Measurements from ENCODE around the gene MCUR1.
A peak's percentile ranks its signal among the peaks of the same experiment; 100 is the strongest.
"Not testable (repeated sequence)": the region's sequence is repeated elsewhere in the genome, so short reads cannot be mapped to it uniquely, and the experiment has no call there.

MCUR1 gene

DNA sequence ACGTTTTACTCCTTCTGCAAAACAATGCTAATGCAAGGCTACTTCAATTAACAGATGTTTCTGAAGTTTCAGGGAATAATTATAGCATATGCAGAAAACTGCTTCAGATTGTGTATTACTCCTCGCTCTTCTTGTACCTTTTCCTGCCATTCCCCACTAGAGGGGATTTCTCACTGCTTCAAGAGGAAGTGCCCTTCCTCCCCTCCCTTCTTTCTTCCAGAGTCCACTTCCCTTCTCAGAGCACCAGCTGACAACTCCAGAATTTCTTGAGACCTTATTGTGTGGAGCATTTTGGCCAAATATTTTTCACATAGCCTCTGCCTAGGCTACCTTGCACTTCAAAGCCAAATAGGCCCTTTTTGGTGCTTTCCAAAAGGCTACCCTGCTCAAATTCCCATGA, 12.7 kb upstream of the MCUR1 start:
- no peak for DNase-seq

DNA sequence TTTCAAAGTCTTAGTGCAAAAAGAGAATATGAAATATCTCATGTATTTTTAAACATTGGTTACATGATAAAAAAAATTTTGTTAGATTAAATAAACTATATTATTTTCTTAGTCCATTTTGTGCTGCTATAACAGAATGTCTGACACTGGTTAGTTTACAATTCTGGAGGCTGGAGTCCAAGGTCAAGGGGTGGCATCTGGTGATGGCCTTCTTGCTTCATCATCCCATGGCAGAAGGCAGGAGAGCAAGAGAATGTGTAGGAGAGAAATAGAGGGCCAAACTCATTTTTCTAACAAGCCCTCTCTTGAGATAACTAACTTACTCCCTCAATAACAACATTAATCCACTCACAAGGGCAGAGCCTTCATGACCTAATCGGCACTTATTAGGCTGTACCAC, 11.5 kb upstream of the MCUR1 start:
- no peak for DNase-seq

DNA sequence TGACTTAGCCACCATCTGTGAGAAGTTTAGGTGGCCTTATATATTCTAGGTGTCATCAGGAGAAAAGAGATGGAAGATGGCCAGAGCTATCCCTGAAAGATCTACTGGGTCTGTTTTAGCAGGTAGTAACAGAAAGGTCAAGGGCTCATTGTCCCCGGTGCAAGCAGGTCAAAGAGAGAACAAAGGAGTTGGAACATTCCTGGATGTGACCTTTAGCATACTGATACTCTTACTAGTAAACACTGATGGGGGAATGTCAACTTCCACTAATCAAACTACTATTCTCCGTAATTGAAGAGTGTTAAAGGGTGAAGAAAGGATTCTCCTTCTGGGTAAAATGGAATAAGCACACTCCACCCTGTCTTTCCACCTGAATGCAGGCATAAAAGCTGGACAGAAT, 4.0 kb upstream of the MCUR1 start:
- DNase-seq, result no peak

- DNase-seq, result no peak
Measured at GRCh38 chr6:13814938-13815575, 700 bp upstream of the MCUR1 start.

GRCh38 chr6:13813621-13814175, 659 bp downstream of the MCUR1 start:
- DNase-seq, result peak; percentile 96

- DNase-seq, result no peak
Measured at GRCh38 chr6:13813026-13813425, 1.3 kb downstream of the MCUR1 start.

GRCh38 chr6:13812359-13812642, 2.1 kb downstream of the MCUR1 start:
- no peak for DNase-seq

DNA sequence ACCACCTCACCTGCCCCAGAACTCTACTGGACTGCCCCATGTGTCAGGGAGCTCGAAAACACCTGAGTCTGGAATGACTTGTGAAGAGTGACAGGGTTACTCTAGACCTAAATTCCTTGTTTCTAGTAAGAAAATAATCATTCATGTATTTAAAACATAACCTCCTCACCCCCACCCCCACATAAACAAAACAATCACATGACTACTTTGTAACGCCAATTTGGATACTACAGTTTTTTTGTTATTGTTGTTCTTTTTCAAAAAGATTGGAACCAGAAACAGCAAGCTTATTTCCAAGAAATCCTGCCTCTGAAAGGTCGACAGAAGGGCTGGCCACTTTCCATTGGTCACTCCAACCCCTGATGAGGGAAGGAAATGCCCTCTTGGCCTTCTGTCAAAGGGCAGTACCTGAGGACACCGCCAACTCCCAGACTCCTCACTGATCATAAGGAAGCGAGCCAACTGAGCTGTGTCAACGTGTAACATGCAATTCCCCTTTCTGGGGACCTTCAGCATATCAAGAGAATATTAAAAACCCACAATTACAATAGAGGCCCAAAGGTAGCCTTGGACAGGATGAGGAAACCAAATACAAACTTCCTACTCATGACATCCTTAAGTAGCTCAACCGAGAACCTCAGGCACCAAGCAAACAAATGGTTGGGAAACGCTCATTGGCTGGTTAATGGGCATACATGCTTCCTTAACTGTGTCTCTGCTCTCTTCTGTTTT, 2.6 kb downstream of the MCUR1 start:
- no peak for DNase-seq

DNA sequence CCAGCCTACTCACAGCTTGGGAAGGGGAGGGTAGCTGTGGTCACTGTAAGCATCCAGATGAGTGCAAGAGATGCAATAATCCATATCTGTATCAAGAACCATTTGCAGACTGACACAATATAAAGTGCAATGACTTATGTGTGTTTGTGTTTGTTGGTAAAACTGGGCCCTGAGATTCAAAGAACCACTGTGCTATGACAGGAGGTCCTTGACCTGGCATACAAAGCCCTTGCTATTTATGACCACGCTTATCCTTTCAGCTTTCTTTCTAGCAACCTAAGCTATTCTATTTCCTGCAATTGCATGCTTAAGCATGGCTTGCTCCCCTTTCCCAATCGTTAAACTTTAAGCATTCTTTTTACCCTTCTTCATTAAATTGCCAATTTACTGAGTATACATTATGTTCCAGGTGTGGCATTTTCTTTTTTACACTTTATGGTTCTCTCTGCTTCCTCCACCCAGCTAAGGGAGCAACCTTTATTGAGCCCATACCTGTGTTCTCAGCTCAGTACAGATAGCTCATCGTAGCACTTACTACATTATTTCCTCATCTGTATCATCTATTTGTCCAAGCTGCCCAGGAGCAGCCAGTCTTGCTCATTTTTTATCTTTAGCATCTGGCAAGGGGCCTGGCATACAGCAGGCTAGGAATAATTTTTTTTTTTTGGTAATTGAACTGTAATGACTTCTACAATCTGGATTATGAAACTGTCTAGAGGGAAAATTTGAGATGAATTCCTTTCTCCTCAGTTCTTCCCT, 3.5 kb downstream of the MCUR1 start:
- DNase-seq, result no peak

DNA sequence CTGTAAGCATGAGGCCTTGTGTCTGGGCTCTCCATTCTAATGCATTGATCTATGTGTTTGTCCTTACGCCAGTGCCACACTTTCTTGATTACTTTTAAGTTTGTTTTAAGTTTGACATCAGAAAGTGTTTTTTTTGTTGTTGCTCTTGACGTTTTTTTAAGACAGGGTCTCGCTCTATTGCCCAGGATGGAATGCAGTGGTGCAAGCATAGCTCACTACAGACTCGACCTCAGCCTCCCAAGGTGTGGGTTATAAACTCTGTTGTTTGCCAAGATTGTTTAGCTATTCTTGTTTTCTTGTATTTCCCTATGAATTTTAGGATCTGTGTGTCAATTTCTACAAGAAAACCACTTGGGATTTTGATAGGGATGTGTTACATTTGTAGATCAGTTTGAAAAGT, 5.6 kb downstream of the MCUR1 start:
- DNase-seq, result no peak

DNA sequence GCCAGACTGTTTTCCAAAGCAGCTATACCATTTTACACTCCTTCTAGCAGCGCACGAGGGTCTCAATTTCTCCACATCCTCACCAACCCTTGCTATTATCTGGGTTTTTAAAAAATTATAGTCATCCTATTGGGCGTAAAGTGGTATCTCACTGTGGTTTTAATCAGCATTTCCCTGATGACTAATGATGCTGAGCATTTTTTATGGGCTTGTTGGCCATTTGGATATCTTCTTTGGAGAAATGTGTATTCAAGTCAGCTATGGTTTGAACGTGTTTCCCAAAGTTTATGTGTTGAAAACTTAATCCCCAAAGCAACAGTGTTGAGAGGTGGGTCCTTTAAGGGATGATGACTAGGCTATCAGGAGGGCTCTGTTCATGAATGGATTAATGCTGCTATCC, 6.7 kb downstream of the MCUR1 start:
- DNase-seq, result no peak

GRCh38 chr6:13803581-13803980, 10.8 kb downstream of the MCUR1 start:
- DNase-seq, result no peak

- no peak for DNase-seq
Measured at GRCh38 chr6:13800615-13801014, 13.7 kb downstream of the MCUR1 start.

DNA sequence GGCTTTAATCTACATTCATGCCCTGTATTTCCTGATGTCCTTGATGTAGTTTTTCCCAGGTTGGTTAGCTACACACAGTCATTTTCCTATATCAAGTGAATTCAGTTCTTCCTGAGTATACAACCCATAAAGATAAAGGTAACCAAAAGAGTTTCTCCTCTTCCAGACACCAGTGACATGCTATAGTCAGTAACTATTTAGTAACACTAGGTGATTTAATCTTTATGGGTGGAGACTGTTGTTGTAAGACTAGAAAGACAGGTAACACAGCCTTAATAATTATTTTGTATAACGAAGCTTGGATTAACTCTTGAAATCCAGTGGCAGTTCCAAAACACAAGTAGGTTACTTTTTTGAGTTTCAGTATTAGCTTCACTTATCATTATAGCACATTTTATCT, 17.6 kb downstream of the MCUR1 start:
- no peak for DNase-seq

- peak; percentile 87 for DNase-seq
Measured at GRCh38 chr6:13795041-13795750, 19.2 kb downstream of the MCUR1 start.

DNA sequence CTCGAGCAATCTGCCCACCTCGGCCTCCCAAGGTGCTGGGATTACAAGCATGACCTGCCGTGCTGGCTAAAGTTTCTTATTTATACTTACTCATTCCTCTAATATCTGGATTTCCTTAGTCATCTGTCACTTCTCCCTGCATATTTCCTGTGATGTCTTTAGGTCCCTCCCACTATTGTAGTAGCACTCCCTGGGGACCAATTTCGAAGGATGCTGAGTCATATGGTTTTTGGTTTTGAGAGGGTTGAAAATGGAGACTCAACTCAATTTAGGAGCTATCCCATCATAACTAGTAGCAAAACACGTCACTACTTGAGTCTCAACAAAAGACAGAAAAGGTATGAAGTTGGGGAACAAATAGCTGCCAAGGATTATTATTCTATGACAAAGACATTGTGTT, 20.2 kb downstream of the MCUR1 start:
- no peak for DNase-seq

GRCh38 chr6:13789746-13790145, 24.6 kb downstream of the MCUR1 start:
- DNase-seq, result no peak

- no peak for DNase-seq
Measured at GRCh38 chr6:13788820-13789219, 25.5 kb downstream of the MCUR1 start.

DNA sequence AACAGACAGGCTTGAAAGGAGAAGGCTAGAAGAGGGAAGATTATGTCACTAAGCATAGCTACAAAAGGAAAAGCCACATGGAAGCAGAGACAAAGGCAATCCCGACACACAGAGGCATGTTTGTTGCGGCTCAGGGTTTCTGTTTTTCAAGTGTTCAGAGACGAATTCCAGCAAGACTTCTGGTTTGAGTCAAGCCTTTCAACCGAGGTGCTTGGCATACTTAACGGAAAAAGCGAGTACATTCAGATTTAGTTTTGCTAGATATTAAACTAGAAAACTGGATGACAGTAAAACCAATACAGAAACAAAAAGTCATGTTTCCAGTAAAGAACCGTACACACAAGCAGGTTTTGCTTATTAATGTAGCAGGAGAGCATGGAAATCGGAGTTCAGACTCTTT, 27.2 kb downstream of the MCUR1 start:
- DNase-seq, result peak; percentile 84

DNA sequence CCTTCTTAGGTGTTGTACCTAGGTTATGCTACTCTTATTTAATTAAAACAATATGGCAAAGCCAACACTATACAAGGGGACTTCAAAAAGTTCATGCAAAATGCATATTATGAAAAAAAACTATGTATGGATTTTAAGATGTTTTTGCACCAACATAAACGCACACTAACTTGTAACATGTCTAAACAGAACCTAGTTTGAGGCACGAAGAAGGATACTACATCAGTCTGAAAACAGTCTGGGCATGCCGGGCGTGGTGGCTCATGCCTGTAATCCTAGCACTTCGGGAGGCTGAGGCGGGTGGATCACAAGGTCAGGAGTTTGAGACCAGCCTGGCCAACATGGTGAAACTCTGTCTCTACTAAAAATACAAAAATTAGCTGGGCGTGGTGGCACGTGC, 34.2 kb downstream of the MCUR1 start:
- DNase-seq, result not testable (repeated sequence)

GRCh38 chr6:13778028-13778427, 36.3 kb downstream of the MCUR1 start:
- no peak for DNase-seq

- peak; percentile 63 for DNase-seq
Measured at GRCh38 chr6:13776602-13777001, 37.8 kb downstream of the MCUR1 start.

- DNase-seq, result peak; percentile 93
Measured at GRCh38 chr6:13775466-13775865, 38.9 kb downstream of the MCUR1 start.

Data from islet precursor cell (in vitro differentiated cells).